ENCODE data around the gene CWC27.
"Not testable (repeated sequence)": the region's sequence is repeated elsewhere in the genome, so short reads cannot be mapped to it uniquely, and the experiment has no call there.

CWC27 gene

GRCh38 chr5:64806537-64806936, 37.8 kb downstream of the CWC27 start:
- no peaks in the 10 kb centered on the region for H3K27me3 Mint-ChIP-seq (ENCODE audit: low read depth)
- peaks cover 3% of the 10 kb centered on the region for H3K36me3 Mint-ChIP-seq (ENCODE audit: low read depth)
- no peaks in the 10 kb centered on the region for H3K9me3 Mint-ChIP-seq
- no peak overlapping the region for H3K4me3 Mint-ChIP-seq
- no peak overlapping the region for H3K27ac Mint-ChIP-seq
- H3K4me1 Mint-ChIP-seq (ENCODE audit: low read depth) = no peaks in the 10 kb centered on the region

DNA sequence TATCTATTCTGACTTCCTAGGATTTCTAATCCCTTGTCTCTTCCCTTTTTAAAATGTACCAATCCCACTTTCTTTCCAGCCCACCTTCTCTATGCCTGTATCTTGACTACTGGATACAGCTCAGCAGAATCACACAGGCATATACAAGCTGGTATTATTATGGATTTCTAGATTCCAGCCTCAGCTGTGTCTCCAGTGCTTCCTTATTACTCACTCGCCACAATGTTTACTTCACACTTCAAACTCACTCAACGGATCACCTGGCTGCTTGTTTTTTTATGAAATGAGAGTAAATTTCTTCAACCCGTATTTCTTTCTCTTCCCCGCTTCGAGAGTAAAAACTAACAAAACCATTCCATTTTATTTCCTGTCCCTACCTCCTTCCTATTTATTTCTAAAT, 38.8 kb downstream of the CWC27 start:
- Mint-ChIP-seq H3K27ac (no peak overlapping the region), H3K36me3 (ENCODE audit: low read depth) (peaks cover 3% of the 10 kb centered on the region), H3K4me3 (no peak overlapping the region), H3K27me3 (ENCODE audit: low read depth) (no peaks in the 10 kb centered on the region), H3K4me1 (ENCODE audit: low read depth) (no peaks in the 10 kb centered on the region), H3K9me3 (no peaks in the 10 kb centered on the region)

DNA sequence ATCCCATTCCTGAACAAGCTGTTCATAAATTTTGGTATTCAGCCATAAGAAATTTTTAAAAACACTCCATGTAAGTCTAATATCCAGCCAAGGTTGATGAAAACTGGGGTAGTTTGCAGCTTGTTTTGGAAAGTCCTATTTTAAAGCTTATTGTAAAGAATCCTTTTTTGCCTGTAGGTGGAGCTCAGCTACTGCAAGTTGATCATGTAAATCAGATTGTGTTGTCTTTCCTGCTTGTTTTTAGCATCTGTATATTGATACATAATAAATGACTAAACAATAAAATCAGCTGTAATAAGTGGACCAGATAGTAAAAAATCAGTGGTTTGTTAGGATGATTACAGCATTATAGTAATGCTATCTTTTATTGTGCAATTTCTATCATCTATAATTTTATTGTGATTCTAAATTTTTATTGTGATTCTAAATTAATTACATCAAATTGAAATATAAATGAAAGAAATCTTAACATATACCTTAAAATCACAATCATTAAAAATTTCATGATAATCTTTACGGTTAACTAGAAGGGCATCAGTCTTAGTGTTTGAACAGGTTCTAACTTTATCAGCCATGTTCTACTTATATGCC, 42.4 kb downstream of the CWC27 start:
- H3K4me3 Mint-ChIP-seq = no peak overlapping the region
- H3K27ac Mint-ChIP-seq = no peak overlapping the region
- peaks cover 4% of the 10 kb centered on the region for H3K36me3 Mint-ChIP-seq (ENCODE audit: low read depth)
- H3K9me3 Mint-ChIP-seq = no peaks in the 10 kb centered on the region
- no peaks in the 10 kb centered on the region for H3K27me3 Mint-ChIP-seq (ENCODE audit: low read depth)
- peaks cover 4% of the 10 kb centered on the region for H3K4me1 Mint-ChIP-seq (ENCODE audit: low read depth)

GRCh38 chr5:64814073-64814472, 45.3 kb downstream of the CWC27 start:
- Mint-ChIP-seq H3K4me1 (ENCODE audit: low read depth) (peaks cover 4% of the 10 kb centered on the region), H3K27ac (no peak overlapping the region), H3K9me3 (no peaks in the 10 kb centered on the region), H3K27me3 (ENCODE audit: low read depth) (no peaks in the 10 kb centered on the region), H3K4me3 (no peak overlapping the region), H3K36me3 (ENCODE audit: low read depth) (peaks cover 6% of the 10 kb centered on the region)

DNA sequence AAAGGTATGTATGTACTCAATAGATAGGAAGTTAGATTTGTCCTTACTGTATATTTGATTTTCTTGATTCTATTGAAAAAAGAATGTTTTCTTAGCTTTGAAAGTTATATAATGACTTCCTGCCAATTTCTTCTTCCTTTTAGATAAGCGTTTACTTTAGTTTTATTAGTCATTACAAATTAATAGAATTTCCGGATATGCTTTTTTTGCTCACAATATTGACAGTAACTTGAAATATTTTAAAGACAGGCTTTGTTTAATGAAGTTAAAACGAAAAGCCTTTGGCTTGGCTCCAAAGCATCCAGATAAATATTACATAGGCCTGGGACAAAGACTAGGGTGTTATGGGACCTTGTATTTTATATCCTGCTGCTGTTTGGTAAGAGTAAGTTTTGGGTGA, 49.5 kb downstream of the CWC27 start:
- H3K9me3 Mint-ChIP-seq = no peaks in the 10 kb centered on the region
- no peak overlapping the region for H3K4me3 Mint-ChIP-seq

DNA sequence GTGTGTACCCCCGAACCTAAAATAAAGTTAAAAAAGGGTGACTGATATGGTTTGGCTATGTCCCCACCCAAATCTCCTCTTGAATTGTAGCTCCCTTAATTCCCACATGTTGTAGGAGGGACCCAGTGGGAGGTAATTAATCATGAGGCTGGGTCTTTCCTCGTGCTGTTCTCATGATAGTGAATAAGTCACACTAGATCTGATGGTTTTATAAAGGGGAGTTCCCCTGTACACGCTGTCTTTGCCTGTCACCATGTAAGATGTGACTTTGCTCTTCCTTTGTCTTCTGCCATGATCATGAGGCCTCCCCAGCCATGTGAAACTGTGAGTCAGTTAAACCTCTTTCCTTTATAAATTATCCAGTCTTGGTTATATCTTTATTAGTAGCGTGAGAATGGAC, 50.6 kb downstream of the CWC27 start:
- H3K27me3 Mint-ChIP-seq (ENCODE audit: low read depth); H3K9me3 Mint-ChIP-seq; H3K27ac Mint-ChIP-seq; H3K4me3 Mint-ChIP-seq: not testable (repeated sequence)
- peaks cover 13% of the 10 kb centered on the region for H3K4me1 Mint-ChIP-seq (ENCODE audit: low read depth)
- H3K36me3 Mint-ChIP-seq (ENCODE audit: low read depth) = peaks cover 13% of the 10 kb centered on the region

More for the DNA sequence above, 49.5 kb downstream of the CWC27 start:
- no peaks in the 10 kb centered on the region for H3K27me3 Mint-ChIP-seq (ENCODE audit: low read depth)
- peaks cover 13% of the 10 kb centered on the region for H3K36me3 Mint-ChIP-seq (ENCODE audit: low read depth)
- peaks cover 17% of the 10 kb centered on the region for H3K4me1 Mint-ChIP-seq (ENCODE audit: low read depth)
- no peak overlapping the region for H3K27ac Mint-ChIP-seq

DNA sequence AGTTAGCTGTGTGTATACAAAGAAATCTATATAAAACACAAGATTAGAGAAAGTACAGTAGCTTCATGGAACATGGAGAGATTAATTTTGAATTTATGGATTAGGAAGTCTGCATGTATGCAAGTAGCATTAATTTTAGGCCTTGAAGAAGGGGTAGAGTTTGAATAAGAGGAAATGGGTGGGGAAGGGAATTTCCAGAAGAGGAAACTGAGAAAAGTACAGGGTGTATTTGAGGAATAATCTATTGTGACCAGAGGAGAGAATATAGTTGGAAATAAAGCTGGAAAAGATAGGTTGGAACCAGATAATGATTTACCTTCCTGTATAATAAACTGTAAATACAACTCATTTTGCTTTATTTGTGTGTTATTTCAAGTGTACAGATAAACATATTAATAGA, 53.6 kb downstream of the CWC27 start:
- H3K4me3 Mint-ChIP-seq = no peak overlapping the region
- H3K27ac Mint-ChIP-seq = no peak overlapping the region
- peaks cover 13% of the 10 kb centered on the region for H3K4me1 Mint-ChIP-seq (ENCODE audit: low read depth)
- no peaks in the 10 kb centered on the region for H3K27me3 Mint-ChIP-seq (ENCODE audit: low read depth)
- H3K9me3 Mint-ChIP-seq = no peaks in the 10 kb centered on the region
- peaks cover 9% of the 10 kb centered on the region for H3K36me3 Mint-ChIP-seq (ENCODE audit: low read depth)

- H3K27me3 Mint-ChIP-seq (ENCODE audit: low read depth) = no peaks in the 10 kb centered on the region
- H3K9me3 Mint-ChIP-seq = peaks cover 9% of the 10 kb centered on the region
- peaks cover 11% of the 10 kb centered on the region for H3K4me1 Mint-ChIP-seq (ENCODE audit: low read depth)
- H3K36me3 Mint-ChIP-seq (ENCODE audit: low read depth) = peaks cover 10% of the 10 kb centered on the region
- H3K4me3 Mint-ChIP-seq = no peak overlapping the region
- H3K27ac Mint-ChIP-seq = no peak overlapping the region
Measured at GRCh38 chr5:64826541-64826940, 57.8 kb downstream of the CWC27 start.

DNA sequence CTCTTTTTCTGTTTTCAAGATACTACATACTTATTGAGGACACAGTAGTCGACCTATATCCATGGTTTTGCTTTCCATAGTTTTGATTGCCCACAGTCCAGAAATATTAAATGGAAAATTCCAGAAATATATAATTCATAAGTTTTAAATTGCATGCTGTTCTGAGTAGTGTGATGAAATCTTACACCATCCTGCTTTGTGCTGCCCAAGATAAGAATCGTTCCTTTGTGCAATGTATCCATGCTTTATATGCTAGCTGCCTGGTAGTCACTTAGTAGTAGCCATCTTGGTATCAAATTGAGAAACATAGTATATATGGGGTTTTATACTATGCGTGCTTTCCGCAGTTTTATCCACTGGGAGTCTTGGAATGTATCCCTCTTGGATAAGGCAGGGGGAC, 59.0 kb downstream of the CWC27 start:
- peaks cover 2% of the 10 kb centered on the region for H3K4me1 Mint-ChIP-seq (ENCODE audit: low read depth)
- no peak overlapping the region for H3K27ac Mint-ChIP-seq
- peaks cover 6% of the 10 kb centered on the region for H3K36me3 Mint-ChIP-seq (ENCODE audit: low read depth)

GRCh38 chr5:64830650-64831049, 61.9 kb downstream of the CWC27 start:
- not testable (repeated sequence) for H3K27ac Mint-ChIP-seq

More for the DNA sequence above, 59.0 kb downstream of the CWC27 start:
- Mint-ChIP-seq H3K4me3 (no peak overlapping the region), H3K27me3 (ENCODE audit: low read depth) (no peaks in the 10 kb centered on the region), H3K9me3 (peaks cover 9% of the 10 kb centered on the region)

DNA sequence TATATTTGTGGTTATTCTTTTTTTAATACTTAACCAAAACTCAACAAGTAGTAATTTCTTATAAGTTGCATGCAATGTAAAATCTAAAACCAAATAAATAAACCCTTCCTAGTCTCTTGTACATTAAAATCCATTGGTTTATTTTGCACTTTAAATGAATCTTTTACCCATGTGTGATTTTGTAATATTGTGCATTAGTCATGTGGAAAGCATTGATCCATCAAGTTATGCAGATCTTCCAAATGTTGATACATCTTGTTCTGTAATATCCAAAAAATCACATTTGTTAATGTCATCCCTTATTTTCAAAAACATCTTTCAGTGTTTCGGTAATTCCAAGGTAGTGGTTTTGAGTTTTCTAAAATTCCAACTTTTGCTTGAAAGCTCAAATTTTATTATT, 63.3 kb downstream of the CWC27 start:
- Mint-ChIP-seq H3K4me1 (ENCODE audit: low read depth) (no peaks in the 10 kb centered on the region), H3K27ac (no peak overlapping the region), H3K36me3 (ENCODE audit: low read depth) (peaks cover 6% of the 10 kb centered on the region), H3K9me3 (peaks cover 9% of the 10 kb centered on the region), H3K27me3 (ENCODE audit: low read depth) (no peaks in the 10 kb centered on the region), H3K4me3 (no peak overlapping the region)

More at GRCh38 chr5:64830650-64831049, 61.9 kb downstream of the CWC27 start:
- H3K4me3 Mint-ChIP-seq; H3K9me3 Mint-ChIP-seq; H3K27me3 Mint-ChIP-seq (ENCODE audit: low read depth); H3K36me3 Mint-ChIP-seq (ENCODE audit: low read depth); H3K4me1 Mint-ChIP-seq (ENCODE audit: low read depth): not testable (repeated sequence)

GRCh38 chr5:64834037-64834436, 65.3 kb downstream of the CWC27 start:
- Mint-ChIP-seq H3K36me3 (ENCODE audit: low read depth) (peaks cover 4% of the 10 kb centered on the region), H3K27me3 (ENCODE audit: low read depth) (no peaks in the 10 kb centered on the region), H3K9me3 (peaks cover 9% of the 10 kb centered on the region), H3K4me3 (no peak overlapping the region), H3K4me1 (ENCODE audit: low read depth) (no peaks in the 10 kb centered on the region), H3K27ac (no peak overlapping the region)

DNA sequence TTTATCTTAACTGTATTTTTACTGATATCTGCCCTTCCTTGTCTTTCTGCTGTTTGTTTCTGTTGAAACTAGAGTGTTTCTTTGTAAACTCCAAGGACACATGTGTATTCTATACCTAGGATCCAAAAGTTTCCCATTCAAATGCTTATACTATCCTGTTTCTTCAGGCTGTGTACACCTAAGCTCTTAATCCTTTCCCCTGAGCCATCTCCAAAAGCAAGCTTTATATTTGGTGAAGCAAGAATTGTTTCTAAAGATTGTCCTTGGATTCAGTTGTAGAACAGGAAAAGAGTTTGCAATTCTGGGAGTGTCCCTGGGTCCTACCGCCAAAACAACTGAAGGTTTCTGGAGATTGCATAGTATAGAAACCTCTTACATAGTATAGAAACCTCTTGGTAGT, 65.9 kb downstream of the CWC27 start:
- no peak overlapping the region for H3K27ac Mint-ChIP-seq

DNA sequence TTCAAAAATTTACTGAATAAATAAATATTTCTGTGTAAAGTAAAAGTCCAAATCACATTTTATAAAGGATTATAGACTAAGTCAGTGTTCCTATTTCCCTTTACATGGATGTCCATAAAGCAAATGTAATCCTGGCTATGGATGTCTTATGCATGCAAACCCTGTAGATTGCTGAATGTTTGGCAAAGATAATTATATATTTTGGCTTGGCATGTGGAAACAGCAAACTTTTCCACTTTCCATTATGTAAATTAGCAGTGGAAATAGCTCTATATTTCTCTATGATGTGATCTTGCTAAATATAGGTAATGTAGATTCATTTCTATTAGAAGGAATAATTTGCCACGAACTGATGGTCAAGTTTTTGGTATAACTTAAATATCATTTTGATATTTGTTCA, 66.5 kb downstream of the CWC27 start:
- Mint-ChIP-seq H3K36me3 (ENCODE audit: low read depth) (peaks cover 1% of the 10 kb centered on the region), H3K27me3 (ENCODE audit: low read depth) (no peaks in the 10 kb centered on the region), H3K4me3 (no peak overlapping the region), H3K9me3 (peaks cover 13% of the 10 kb centered on the region), H3K27ac (no peak overlapping the region), H3K4me1 (ENCODE audit: low read depth) (no peaks in the 10 kb centered on the region)

More for the DNA sequence above, 65.9 kb downstream of the CWC27 start:
- H3K4me1 Mint-ChIP-seq (ENCODE audit: low read depth) = no peaks in the 10 kb centered on the region
- H3K36me3 Mint-ChIP-seq (ENCODE audit: low read depth) = peaks cover 4% of the 10 kb centered on the region
- H3K27me3 Mint-ChIP-seq (ENCODE audit: low read depth) = no peaks in the 10 kb centered on the region
- H3K9me3 Mint-ChIP-seq = peaks cover 15% of the 10 kb centered on the region
- H3K4me3 Mint-ChIP-seq = no peak overlapping the region

DNA sequence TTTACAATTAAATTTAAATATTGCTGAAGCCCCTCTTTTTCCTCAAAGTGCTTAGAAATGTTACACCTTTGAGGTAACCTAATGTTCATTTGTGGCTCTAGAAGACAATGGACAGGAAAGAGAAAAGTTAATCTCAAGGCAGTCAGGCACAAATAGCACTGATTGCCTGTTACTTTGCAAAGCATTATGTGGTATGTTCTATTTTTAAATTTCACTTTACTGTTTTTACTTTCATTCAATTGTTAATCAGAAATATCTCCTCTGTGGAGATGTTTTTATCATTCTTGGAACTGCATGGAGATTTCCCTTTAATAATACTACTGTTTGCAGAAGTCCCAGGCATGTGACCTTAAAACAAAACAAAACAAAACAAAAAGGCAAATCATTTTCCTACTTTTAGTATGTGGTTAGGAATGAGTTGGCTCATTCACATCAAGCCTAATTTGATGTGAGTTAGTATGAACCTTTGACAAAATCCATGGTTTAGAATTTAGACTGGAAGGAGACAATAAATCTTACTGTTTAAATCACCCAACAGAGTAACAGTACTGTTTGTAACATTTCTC, 67.5 kb downstream of the CWC27 start:
- Mint-ChIP-seq H3K27me3 (ENCODE audit: low read depth) (no peaks in the 10 kb centered on the region), H3K4me3 (no peak overlapping the region), H3K36me3 (ENCODE audit: low read depth) (peaks cover 7% of the 10 kb centered on the region), H3K4me1 (ENCODE audit: low read depth) (no peaks in the 10 kb centered on the region), H3K9me3 (peaks cover 13% of the 10 kb centered on the region), H3K27ac (no peak overlapping the region)

DNA sequence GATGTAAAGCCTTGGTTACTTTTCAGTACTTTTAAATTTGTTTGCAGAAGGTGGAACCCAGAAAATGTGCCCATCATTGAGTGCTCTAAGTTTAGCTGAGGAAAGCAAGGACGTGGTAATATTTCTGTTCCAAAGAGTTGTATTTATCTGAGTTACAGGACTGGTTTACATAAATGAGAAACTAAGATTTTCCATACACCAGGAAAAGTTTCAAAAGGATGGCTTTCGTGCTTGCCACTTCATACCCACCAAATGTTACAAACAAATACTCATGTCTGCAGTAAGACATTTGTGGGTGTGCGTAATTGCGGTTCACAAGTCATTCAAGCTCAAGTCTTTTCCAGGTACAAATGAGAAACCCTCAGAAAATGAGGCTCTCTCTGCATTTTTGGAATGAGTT, 68.1 kb downstream of the CWC27 start:
- H3K4me1 Mint-ChIP-seq (ENCODE audit: low read depth) = no peaks in the 10 kb centered on the region
- no peak overlapping the region for H3K4me3 Mint-ChIP-seq
- H3K27ac Mint-ChIP-seq = no peak overlapping the region
- peaks cover 13% of the 10 kb centered on the region for H3K9me3 Mint-ChIP-seq
- H3K36me3 Mint-ChIP-seq (ENCODE audit: low read depth) = peaks cover 7% of the 10 kb centered on the region
- no peaks in the 10 kb centered on the region for H3K27me3 Mint-ChIP-seq (ENCODE audit: low read depth)
